WTC11 (cell line): ENCODE measurements around the gene TTLL13.

ENCODE experiments used
- CREM ChIP-seq: sonication (generic); formaldehyde crosslinking; IDR thresholded peaks from 2 replicates; pipeline ENCODE4 v1.8.1; 2022; ENCODE audit warnings: mild to moderate bottlenecking, missing genetic modification reagents, moderate library complexity
- GRHL2 ChIP-seq: fragments of 250-450 bp; sonication (Bioruptor Pico); IDR thresholded peaks from 2 replicates; pipeline ENCODE4 v1.8.0; 2022; ENCODE audit warnings: mild to moderate bottlenecking, moderate library complexity; ENCODE audit not compliant: insufficient replicate concordance, severe bottlenecking
- GTF2I ChIP-seq: fragments of 250-450 bp; sonication (Bioruptor Pico); conservative IDR thresholded peaks from 2 replicates; pipeline ENCODE4 v1.4.0; 2021; ENCODE audit warnings: mild to moderate bottlenecking
- NR3C1 ChIP-seq: sonication (generic); formaldehyde crosslinking; conservative IDR thresholded peaks from 2 replicates; pipeline ENCODE4 v1.8.1; 2023; ENCODE audit warnings: low read depth, mild to moderate bottlenecking, missing genetic modification reagents
- TCF7 ChIP-seq: sonication (generic); formaldehyde crosslinking; IDR thresholded peaks from 2 replicates; pipeline ENCODE4 v1.8.0; 2022; ENCODE audit warnings: mild to moderate bottlenecking, low read depth, missing genetic modification reagents, moderate library complexity
- TF ChIP-seq, protein P1 (sequence below): fragments of 200-600 bp; IDR thresholded peaks from 2 replicates; pipeline ENCODE4 v1.8.0; 2022; ENCODE audit warnings: antibody characterized with exemption
- TF ChIP-seq, protein P2 (sequence below): sonication (generic); formaldehyde crosslinking; IDR thresholded peaks from 2 replicates; pipeline ENCODE4 v1.8.0; 2022; ENCODE audit warnings: mild to moderate bottlenecking, missing genetic modification reagents
- TF ChIP-seq, protein P3 (sequence below): sonication (generic); formaldehyde crosslinking; IDR thresholded peaks from 2 replicates; pipeline ENCODE4 v1.8.1; 2023; ENCODE audit warnings: mild to moderate bottlenecking, missing genetic modification reagents, moderate library complexity
- TF ChIP-seq, protein P4 (sequence below): sonication (generic); formaldehyde crosslinking; IDR thresholded peaks from 2 replicates; pipeline ENCODE4 v1.8.0; 2022; ENCODE audit warnings: mild to moderate bottlenecking, missing genetic modification reagents

DNA sequence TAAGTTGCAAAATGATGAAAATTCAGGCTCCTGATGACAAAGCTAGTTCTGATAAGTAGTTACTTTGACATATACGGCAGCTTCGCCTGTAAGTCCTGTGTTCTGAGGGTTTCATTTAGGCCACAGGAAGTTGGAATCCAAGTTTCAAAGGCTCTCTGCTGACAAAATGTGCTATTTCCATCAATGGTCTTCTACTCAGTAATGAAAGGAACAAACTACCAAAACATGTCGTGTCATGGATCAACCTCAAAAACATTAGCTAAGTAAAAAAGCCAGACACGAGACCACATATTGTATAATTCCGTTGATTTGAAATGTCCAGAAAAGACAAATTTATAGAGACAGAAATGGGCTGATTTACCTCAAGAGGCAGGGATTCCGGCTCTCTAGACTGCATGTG lies 38.6 kb downstream of the TTLL13 start:
- TF ChIP-seq, protein P1, sequence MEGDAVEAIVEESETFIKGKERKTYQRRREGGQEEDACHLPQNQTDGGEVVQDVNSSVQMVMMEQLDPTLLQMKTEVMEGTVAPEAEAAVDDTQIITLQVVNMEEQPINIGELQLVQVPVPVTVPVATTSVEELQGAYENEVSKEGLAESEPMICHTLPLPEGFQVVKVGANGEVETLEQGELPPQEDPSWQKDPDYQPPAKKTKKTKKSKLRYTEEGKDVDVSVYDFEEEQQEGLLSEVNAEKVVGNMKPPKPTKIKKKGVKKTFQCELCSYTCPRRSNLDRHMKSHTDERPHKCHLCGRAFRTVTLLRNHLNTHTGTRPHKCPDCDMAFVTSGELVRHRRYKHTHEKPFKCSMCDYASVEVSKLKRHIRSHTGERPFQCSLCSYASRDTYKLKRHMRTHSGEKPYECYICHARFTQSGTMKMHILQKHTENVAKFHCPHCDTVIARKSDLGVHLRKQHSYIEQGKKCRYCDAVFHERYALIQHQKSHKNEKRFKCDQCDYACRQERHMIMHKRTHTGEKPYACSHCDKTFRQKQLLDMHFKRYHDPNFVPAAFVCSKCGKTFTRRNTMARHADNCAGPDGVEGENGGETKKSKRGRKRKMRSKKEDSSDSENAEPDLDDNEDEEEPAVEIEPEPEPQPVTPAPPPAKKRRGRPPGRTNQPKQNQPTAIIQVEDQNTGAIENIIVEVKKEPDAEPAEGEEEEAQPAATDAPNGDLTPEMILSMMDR, result no peak
- TF ChIP-seq NR3C1 (CRISPR knock-in tag) (no peak), GTF2I (no peak), CREM (CRISPR knock-in tag) (no peak), GRHL2 (CRISPR knock-in tag) (no peak), TCF7 (CRISPR knock-in tag) (no peak)
- TF ChIP-seq, protein P2, sequence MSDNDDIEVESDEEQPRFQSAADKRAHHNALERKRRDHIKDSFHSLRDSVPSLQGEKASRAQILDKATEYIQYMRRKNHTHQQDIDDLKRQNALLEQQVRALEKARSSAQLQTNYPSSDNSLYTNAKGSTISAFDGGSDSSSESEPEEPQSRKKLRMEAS (CRISPR knock-in tag), result no peak
- TF ChIP-seq, protein P3, sequence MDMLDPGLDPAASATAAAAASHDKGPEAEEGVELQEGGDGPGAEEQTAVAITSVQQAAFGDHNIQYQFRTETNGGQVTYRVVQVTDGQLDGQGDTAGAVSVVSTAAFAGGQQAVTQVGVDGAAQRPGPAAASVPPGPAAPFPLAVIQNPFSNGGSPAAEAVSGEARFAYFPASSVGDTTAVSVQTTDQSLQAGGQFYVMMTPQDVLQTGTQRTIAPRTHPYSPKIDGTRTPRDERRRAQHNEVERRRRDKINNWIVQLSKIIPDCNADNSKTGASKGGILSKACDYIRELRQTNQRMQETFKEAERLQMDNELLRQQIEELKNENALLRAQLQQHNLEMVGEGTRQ, result no peak
- TF ChIP-seq, protein P4, sequence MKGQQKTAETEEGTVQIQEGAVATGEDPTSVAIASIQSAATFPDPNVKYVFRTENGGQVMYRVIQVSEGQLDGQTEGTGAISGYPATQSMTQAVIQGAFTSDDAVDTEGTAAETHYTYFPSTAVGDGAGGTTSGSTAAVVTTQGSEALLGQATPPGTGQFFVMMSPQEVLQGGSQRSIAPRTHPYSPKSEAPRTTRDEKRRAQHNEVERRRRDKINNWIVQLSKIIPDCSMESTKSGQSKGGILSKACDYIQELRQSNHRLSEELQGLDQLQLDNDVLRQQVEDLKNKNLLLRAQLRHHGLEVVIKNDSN (CRISPR knock-in tag), result no peak
